Hematopoietic multipotent progenitor cell (in vitro differentiated cells): ENCODE data around the gene NFE2L1. TPM values are rescaled to one million over a fixed set of nuclear protein-coding genes. Genes with fewer than 3 reads are reported as not detected.
A peak's percentile ranks its signal among the peaks of the same experiment; 100 is the strongest.
"Not testable (repeated sequence)": the region's sequence is repeated elsewhere in the genome, so short reads cannot be mapped to it uniquely, and the experiment has no call there.

Experiments used
- DNase-seq, 3 donors: peaks; one replicate each; pipeline ENCODE4 v3.0.0-alpha.2; 2011 to 2015; ENCODE audit warnings: low read depth in 2 of 3, low spot score in 2 of 3
- total RNA-seq: library from RNA; depleted of rRNA; stranded (reverse); fragments of >200 nt; gene quantifications from one replicate; pipeline ENCODE4 v1.2.3, GENCODE V29; 2012

The NFE2L1 gene
- total RNA-seq, 1 donor, result 39.0 TPM

DNA sequence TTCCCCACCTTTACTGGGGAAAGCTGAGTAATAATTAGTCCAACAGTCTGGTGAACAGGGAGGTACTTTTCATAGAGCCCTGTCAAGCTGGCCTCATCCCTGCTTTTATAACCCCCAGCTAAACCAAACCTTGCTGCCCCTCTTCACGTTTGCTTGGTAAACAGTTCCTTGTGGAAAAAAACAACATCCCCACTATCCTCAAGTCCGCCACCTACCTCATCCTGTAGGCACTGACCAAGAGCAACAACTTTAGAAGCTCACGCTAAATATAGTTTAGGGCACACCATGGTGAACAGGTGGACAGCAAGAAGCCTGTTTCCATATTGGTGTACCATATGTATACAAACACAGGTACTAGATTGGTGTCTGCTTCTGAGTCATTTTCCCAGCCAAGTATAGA, 16.5 kb downstream of the NFE2L1 start:
- no peak for DNase-seq

DNA sequence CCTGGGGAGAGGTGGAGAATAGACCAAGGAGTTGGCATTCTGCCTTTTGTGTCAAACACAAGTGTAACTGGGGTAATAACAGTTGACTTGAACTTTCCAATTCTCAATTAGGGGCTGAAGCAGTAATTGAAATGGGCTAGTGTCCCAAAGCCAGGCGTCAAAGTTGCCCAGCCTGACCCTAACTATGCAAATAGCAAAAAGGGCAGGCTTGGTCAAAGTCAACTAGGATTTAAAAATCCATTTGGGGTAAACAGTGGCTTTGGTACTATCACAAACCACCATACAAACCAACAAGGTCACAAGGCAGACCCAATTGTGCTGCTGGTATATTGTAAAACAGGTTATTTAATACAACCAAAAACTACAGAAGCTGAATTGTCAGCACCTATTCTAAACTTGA, 18.0 kb downstream of the NFE2L1 start:
- DNase-seq, result no peak

DNA sequence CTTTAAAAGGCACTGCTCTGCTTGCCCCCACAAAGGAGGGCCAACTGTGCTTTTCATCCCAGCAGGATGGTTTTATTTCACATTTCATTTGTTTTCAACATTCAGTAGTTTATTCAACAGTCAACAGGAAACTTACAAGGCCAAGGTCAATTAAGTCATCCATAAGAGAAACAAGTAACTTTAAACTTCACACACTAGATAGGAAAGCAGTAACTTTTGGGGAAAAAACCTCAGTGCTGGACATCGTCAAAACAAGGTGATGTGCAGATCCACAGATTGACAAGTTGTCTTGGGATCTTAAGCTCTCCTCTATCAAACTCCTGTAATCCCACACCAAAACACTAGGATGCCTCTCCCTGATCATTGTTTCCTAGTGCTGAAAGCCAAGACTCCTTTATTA, 18.5 kb downstream of the NFE2L1 start:
- no peak for DNase-seq

DNA sequence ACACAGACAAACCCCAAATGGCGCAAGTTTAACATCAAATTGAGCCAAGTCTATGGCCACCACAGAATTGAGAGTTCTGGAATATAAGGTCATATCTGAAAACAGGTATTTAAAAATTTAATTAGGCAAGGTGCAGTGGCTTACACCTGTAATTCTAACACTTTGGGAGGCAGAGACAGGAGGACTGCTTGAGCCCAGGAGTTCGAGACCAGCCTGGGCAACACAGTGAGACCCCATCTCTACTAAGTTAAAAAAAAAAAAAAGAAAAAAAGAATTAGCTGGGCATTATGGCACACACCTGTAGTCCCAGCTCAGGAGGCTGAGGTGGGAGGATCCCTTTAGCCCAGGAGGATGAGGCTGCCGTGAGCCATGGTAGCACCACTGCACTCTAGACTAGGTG, 19.1 kb downstream of the NFE2L1 start:
- DNase-seq, result no peak

DNA sequence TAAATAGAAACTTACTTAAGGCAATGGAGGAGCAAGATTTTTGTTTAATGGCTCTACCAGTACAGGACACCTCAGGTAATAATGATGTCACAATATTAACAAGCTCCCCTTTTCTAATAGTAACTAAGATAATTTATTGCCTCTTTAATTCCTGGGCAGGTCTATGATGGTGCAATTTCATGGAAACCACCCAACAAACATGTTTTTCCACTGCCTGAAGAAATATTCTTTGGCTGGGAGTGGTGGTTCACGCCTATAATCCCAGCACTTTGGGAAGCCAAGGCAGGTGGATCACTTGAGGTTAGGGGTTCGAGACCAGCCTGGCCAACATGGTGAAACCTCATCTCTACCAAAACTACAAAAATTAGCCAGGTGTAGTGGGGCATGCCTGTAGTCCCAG, 19.6 kb downstream of the NFE2L1 start:
- not testable (repeated sequence) for DNase-seq

DNA sequence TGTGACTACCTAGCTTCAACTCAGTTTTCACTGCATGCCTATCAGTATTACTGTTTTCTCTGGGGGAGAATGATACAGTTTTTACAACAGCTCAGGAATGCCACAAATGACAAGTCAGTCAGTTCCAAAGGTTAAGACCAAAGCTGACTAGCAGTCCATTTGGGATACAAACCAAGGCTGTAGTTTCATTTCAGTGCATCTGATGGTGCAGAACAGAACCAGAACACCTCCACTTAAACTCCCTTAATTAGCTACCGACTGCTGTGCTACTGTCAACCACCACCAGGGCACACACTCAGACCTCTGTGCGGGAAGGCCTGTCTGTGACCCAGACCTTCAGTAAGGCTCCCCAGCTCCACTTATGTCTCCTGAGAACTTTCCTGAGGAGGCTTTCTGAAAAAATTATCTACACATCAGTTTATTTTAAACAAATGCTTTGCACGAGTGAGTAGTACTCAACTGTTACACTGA, 20.4 kb downstream of the NFE2L1 start:
- peak in 2 of 3 donors; percentile 15 to 26 for DNase-seq

DNA sequence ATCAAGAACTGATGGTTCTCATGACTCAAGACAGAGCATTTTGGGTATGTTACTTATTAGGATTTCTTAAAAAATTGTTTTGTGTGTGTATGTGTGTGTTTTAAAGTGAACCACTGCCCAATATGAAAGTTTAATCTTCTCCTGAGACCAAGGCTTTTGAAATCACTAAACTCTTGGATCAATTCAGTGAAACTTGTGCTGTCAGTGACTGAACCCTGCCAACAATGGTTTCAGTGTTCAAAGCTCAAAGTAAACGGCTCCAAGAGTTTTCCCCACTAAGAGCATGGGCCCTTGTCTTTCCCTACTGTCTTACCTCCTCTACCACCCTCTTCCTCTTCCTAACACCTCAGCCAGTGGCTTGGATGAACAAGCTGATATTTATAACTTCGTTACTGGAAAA, 22.0 kb downstream of the NFE2L1 start:
- no peak for DNase-seq

DNA sequence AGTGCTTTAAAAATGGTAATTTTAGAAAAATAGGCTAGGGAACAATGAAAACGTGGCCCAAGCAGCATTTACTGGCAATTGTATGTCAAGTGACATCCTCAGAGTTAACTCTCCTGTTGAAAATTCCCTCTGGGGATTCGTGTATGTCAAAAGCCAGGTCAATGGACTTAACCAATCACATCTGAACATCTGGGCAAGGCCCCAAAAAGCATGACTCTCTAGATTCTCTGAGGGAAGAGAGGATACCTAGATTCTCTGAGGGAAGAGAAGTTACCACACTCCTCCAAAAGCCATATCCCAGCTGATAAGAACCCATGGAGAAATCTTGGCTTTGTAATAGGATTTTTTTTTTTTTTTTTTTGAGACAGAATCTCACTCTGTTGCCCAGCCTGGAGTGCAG, 23.5 kb downstream of the NFE2L1 start:
- DNase-seq, result no peak

DNA sequence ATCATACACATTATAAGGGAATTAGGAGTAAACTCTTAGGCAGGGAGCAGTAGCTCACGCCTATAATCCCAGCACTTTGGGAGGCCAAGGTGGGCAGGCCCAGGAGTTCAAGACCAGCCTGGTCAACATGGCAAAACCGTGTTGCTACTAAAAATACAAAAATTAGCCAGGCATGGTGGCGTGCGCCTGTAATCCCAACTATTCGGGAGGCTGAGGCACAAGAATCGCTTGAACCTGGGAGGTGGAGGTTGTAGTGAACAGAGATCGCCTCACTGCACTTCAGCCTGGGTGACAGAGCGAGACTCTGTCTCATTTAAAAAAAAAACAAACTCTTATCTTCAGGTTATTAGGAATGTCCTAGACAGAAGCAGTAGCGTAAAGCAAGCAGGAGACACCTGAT, 24.7 kb downstream of the NFE2L1 start:
- not testable (repeated sequence) for DNase-seq

DNA sequence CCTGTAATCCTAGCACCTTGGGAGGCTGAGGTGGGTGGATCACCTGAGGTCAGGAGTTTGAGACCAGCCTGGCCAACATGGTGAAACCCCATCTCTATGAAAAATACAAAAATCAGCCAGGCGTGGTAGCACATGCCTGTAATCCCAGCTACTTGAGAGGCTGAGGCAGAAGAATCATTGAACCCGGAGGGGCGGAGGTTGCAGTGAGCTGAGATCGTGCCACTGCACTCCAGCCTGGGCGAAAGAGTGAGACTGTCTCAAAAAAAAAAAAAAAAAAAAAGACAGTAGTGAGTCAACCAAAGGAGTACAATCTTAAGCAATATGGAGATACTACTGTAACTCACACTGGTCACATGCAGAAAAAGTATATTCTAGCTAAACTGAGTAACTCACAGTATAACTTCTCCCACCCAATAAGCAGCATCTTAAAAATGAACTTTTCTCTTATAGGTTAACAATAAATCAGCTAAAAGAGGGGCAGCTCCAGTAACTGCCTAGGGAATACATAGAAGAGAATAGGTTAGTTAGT, 25.5 kb downstream of the NFE2L1 start:
- not testable (repeated sequence) for DNase-seq

DNA sequence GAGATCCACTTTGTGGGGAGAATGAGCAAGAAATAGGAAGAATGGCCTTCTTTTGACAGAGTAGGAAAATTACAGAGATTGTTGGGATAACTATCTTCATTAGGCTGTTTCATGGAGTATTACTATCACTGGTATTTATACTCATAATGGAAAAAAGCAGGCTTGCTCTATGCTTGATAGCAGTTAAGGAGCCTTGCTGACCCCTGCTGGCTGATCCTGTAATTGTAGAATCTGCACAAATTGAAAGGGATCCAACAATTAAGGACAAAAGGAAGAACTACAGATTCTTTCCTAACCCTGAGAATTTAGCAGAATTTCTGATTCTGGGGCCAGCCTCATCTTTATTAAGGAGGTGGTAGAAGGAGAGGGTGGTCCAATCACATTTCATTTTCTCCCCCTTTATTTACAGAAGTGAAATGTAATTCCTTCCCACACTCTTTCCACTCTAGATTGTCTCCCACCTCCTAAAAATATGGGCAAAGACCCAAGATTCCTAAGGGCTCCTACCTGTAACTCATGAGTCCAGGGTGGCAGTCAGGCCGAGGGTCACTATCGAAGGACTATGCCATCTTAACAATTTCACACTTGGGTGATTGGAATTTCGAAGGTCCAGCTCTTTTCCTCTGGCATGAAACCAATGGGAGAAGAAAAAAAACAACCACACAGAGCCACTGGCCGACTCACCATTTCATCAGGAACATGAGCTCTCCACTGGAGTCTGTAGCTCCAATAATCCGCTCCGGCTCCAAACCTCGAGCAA, 26.3 kb downstream of the NFE2L1 start:
- peak; percentile 49 to 85 (median 59) for DNase-seq

DNA sequence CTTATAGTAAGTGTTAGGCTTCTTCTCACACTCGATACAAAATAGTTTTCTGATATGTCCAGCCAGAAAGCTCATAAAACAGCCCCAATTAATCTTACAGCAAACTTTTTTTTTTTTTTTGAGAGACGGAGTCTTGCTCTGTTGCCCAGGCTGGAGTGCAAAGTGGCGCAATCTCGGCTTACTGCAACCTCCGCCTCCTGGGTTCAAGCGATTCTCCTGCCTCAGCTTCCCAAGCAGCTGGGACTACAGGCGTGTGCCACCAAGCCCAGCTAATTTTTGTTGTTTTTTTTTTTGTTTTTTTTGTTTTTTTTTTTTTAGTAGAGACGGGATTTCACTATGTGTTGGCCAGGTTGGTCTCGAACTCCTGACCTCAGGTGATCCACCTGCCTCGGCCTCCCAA, 29.0 kb downstream of the NFE2L1 start:
- DNase-seq, result not testable (repeated sequence)

DNA sequence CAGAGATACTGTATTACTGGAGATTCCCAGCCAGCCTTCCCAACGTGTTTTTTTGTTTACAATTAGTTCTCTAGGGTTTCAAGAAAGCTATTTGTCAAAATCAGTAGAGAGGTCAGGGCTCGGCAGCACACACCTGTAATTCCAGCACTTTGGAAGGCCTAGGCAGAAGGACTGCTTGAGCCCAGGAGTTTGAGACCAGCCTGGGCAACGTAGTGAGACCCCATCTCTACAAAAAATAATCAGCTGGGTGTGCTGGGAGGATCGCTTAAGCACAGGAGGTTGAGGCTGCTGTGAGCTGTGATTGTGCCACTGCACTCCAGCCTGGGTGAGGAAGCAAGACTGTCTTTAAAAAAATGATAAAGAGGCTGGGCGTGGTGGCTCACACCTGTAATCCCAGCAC, 33.7 kb downstream of the NFE2L1 start:
- no peak for DNase-seq

DNA sequence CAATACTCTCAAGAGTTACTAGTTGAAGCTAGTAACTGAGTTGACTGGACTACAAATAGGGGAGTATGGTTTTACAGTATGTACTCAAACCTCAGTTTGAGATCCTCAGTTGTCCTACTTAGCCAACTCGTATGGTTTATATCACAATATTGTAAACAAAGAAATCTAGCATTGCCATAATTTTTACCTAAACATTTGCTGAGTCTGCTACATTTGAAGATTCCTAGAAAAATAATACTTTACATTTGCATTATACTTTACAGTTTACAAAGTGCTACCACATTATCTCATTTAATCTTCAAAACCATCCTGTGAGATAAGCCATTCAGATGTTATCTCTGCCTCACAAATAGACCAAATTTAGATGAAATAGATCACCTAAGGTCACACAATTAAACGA, 36.8 kb downstream of the NFE2L1 start:
- no peak for DNase-seq

DNA sequence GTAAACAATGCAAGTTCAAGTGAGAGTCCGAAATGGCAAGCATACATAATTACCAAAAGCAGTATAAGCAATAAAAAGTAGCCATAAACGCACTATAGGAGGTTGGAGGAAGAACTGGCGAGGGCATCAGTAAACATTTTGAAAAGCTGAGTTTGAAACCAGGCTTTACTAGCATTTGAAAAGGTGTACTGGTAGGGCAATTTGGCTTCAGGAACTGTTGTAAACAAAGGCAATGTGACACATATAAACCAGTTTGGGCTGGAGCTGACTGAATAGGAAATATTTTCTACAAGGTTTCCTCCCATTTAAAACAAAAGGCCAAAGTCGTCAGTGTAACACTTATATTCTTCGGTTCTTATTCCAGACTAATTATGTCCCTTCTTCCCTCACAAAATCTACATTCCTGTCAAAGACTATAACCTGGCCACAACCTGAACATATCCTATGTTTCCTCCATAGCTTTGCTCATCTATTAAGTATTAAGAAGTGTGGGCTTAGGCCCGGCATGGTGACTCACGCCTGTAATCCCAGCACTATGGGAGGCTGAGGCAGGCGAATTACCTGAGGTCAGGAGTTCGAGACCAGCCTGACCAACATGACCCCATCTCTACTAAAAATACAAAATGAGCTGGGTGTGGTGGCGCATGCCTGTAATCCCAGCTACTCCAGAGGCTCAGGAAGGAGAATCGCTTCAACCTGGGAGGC, 45.3 kb downstream of the NFE2L1 start:
- no peak for DNase-seq

DNA sequence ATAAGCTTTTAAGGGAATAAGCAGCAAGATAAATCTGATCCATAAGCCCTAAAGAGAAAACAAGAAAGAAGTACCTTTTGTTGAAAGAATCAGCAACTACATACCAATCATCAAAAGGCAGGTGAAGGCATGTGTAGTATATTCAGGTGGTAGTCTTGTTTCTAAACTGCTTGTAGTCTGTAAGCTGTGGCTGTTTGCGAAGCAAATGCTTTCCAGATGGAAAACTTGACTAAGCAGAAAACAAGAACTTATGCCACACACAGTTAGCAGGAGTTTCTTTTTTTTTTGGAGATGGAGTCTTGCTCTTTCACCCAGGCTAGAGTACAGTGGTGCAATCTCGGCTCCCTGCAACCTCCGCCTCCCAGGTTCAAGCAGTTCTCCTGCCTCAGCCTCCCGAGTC, 47.5 kb downstream of the NFE2L1 start:
- no peak for DNase-seq

DNA sequence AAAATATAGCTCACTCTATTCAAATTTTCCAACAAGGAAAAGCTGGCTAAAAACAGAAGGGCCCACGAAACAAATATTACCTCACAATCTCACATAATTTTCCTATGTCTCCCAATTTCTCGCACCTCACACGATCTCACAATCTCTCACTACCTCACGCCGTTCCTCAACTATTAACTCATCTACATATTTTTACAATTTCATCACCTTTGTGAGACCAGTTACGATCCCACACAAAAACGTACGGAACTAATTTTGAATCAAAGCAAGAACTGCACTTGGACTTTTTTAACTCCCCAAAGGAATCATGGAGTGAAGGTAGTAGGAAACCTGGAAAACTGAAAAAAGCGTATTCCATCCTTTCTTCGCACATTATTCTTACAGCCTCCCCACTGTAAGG, 52.0 kb downstream of the NFE2L1 start:
- no peak for DNase-seq

DNA sequence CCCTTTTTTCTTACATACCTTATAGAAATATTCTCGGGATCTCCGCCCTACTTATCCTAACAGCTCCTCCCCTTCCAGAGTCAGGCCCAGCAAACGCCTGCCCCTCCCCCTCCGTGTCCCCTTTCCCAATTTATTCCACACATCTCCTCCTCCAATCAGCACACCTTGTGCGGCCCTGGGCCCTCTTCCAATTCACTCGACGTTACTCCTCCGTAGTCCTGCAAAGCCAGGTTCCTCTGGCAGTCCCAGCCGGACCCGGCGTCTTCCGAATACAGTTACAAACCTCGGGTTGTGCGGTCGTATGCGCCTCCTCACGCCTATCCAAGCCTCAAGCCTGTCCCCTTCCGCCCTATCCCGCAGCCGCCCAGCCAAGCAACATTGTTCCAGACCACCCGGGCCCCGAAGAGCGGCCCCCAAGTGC, 52.4 kb downstream of the NFE2L1 start:
- DNase-seq, result no peak

DNA sequence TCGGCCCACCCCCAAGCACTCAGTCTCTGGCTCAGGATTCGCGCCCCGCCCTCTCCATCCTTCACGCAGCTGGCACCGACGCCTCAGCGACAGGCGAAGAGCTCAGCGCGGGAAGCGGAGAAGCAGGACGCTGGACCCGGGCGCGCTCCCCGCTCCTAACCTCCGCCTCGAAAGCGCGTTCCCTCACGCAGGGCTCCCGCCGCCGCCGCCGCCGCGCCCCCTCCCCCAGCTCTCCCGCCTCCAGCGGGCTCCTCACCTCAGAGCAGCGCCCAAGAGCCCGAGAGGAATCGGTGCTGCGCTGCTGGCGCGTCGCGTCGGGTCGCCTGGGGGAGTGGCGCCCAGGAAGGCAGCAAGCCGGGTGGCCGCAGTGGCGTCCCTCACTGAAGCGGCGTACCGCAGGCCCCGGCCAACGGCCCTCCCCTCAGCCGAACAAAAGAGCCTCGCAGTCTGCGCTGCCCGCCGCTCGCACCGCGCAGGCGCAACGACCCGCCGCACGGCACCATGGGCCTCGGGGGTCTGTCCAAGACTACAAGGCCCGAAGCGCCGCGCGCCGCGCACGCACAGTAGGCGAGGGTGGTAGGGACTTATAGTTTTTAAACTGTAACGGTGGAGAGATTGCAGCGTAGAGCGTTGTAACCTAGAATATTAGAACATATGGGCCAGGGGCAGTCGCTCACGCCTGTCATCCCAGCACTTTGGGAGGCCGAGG, 53.0 kb downstream of the NFE2L1 start, which contains the start of gene CBX1:
CBX1 (minus strand) TSS at position 467 of the 709 bp plus-strand sequence. CDS start 24,474 bp downstream, outside the sequence.
- peak; percentile 88 to 92 (median 90) for DNase-seq

DNA sequence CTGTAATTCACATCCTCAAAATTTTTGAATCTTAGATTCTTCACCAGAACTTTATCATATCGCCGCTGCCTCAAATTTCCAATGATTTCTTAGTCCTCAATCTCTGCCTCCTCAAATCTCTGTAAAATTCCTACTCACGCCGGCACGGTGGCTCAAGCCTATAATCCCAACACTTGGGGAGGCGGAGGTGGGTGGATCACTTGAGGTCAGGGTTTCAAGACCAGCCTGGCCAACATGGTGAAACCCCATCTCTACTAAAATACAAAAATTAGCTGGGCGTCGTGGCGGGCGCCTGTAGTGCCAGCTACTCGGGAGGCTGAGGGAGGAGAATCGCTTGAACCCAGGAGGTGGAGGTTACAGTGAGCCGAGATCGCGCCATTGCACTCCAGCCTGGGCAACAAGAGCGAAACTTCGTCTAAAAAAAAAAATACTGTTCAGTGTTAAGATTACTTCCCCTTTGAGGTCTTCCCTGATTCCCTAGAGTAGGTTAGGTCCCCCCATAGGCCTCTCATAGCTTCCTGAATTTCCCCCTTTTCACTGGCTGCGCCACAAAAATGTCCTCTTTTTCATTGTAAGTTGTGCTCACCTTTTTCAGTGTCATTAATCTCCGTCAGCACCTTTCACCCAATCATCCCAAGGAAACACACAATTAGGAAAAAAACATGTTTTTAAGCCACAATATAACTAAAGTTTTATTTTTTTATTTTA, 54.0 kb downstream of the NFE2L1 start:
- DNase-seq, result no peak
